Panc1 (cell line): ENCODE measurements around the gene FAM241B. TPM values are rescaled to one million over a fixed set of nuclear protein-coding genes. Genes with fewer than 3 reads are reported as not detected.

Experiments used
- ATAC-seq: fragments of 200-7000 bp; cut with Tn5 transposase; 2 replicates; pipeline ENCODE4 v1.9.1; 2020; ENCODE audit warnings: mild to moderate bottlenecking, moderate library complexity
- BruUV-seq: library from RNA; stranded (reverse); fragments of 400-500 nt; replicated peaks from 2 replicates; lab custom pipeline; 2021; lab: Mats Ljungman, UMichigan
- CTCF ChIA-PET: fragments of 300-600 bp; sonication (Branson Sonifier 250); formaldehyde crosslinking; loops from one replicate; lab custom pipeline; 2022; ENCODE audit warnings: antibody characterized with exemption; lab: Charles Lee
- POLR2A ChIA-PET: fragments of 300-600 bp; sonication (Branson Sonifier 250); formaldehyde crosslinking; loops from one replicate; lab custom pipeline; 2022; ENCODE audit warnings: antibody characterized with exemption; lab: Charles Lee
- DNase-seq: peaks from one replicate; pipeline ENCODE4 v3.0.0-alpha.2; 2010; ENCODE audit warnings: low read depth, low spot score
- H3K27ac ChIP-seq: 2 replicates; pipeline ENCODE4 v1.5.1; 2011; ENCODE audit warnings: mild to moderate bottlenecking, low read length, inconsistent platforms
- H3K27me3 ChIP-seq: fragments of 200-500 bp; sonication (Bioruptor generic); 2 replicates; pipeline ENCODE4 v1.6.0; 2014; ENCODE audit warnings: low read length, inconsistent platforms; ENCODE audit not compliant: control insufficient read depth, insufficient read depth
- H3K36me3 ChIP-seq: fragments of 200-500 bp; sonication (Bioruptor generic); 2 replicates; pipeline ENCODE4 v1.5.1; 2014; ENCODE audit warnings: inconsistent platforms, mild to moderate bottlenecking, low read length, moderate library complexity; ENCODE audit not compliant: control insufficient read depth, insufficient read depth
- H3K4me1 ChIP-seq: 2 replicates; pipeline ENCODE4 v1.5.1; 2011; ENCODE audit warnings: inconsistent platforms, mild to moderate bottlenecking, low read length, moderate library complexity; ENCODE audit not compliant: control insufficient read depth, insufficient read depth
- H3K4me3 ChIP-seq, 2 experiments: 2 replicates each; pipeline ENCODE4 v1.5.1; 2011 to 2012; ENCODE audit warnings: low read depth in 2 of 2, low read length in 2 of 2, mild to moderate bottlenecking in 2 of 2, inconsistent platforms in 1 of 2, moderate library complexity in 1 of 2
- H3K9me3 ChIP-seq: fragments of 200-500 bp; sonication (Bioruptor generic); 2 replicates; pipeline ENCODE4 v1.5.1; 2014; ENCODE audit warnings: low read depth, mild to moderate bottlenecking, inconsistent platforms, low read length, moderate library complexity; ENCODE audit not compliant: control insufficient read depth, insufficient read depth
- CTCF ChIP-seq: fragments of 450-650 bp; IDR thresholded peaks from 2 replicates; pipeline ENCODE4 v1.5.1; 2017; ENCODE audit warnings: mild to moderate bottlenecking
- POLR2AphosphoS5 ChIP-seq: IDR thresholded peaks from 2 replicates; pipeline ENCODE4 v1.6.1; 2012; ENCODE audit warnings: mild to moderate bottlenecking, low read depth, low read length, moderate library complexity
- SIN3A ChIP-seq: IDR thresholded peaks from 2 replicates; pipeline ENCODE4 v1.6.1; 2012; ENCODE audit warnings: low read depth, mild to moderate bottlenecking, low read length, moderate library complexity, borderline replicate concordance; ENCODE audit not compliant: insufficient read depth
- TCF7L2 ChIP-seq: IDR thresholded peaks from 2 replicates; pipeline ENCODE4 v1.6.1; 2011; ENCODE audit warnings: mild to moderate bottlenecking, low read depth, low read length, inconsistent platforms
- in situ Hi-C: cut with HindIII; loops from 2 replicates; pipeline ENCODE4 v1.10.0; 2016; ENCODE audit warnings: low sequenced_read_pairs, low pct_unique_long_range_greater_than_20kb
- intact Hi-C: fragments of 100-400 bp; cut with micrococcal nuclease; formaldehyde crosslinking; loops from one replicate; pipeline ENCODE4 v1.10.0; 2022; ENCODE audit not compliant: unreplicated experiment
- total RNA-seq: library from RNA; stranded (reverse); gene quantifications from one replicate; pipeline ENCODE4 v1.2.1, GENCODE V29; 2021; ENCODE audit not compliant: unreplicated experiment
- TF ChIP-seq, protein P1 (sequence below), 2 experiments: IDR thresholded peaks; 2 replicates each; pipeline ENCODE4 v1.6.1; 2011 to 2012; ENCODE audit warnings: low read depth in 2 of 2, control low read depth in 1 of 2, low read length in 1 of 2, mild to moderate bottlenecking in 1 of 2, moderate library complexity in 1 of 2; ENCODE audit not compliant: insufficient read depth in 1 of 2

Gene FAM241B
- total RNA-seq, 1 experiment from 2014 or later = 29.1 TPM

GRCh38 chr10:69679736-69680135, 49.7 kb downstream of the FAM241B start:
- Histone ChIP-seq H3K4me3 (no peak overlapping the region), H3K27me3 (peaks cover 45% of the 10 kb centered on the region), H3K9me3 (no peaks in the 10 kb centered on the region), H3K36me3 (no peaks in the 10 kb centered on the region), H3K27ac (no peak overlapping the region), H3K4me1 (no peaks in the 10 kb centered on the region)
- no TSS peak for BruUV-seq
- POLR2A ChIA-PET = interaction anchor here (0.6 to 0.7 kb wide), 2 partner anchors 23 to 235 kb away, joined by 6 to 7 read pairs; no protein-coding TSS in a partner anchor
- CTCF ChIA-PET = no interaction called here
- DNase-seq (no peak), ATAC-seq (no peak; the same call in 1 of the 2 replicates)
- in situ Hi-C loops (no loop called here), intact Hi-C loops (no loop called here)
- TF ChIP-seq CTCF (no peak), POLR2AphosphoS5 (no peak), SIN3A (no peak), TCF7L2 (no peak)
- TF ChIP-seq, protein P1, sequence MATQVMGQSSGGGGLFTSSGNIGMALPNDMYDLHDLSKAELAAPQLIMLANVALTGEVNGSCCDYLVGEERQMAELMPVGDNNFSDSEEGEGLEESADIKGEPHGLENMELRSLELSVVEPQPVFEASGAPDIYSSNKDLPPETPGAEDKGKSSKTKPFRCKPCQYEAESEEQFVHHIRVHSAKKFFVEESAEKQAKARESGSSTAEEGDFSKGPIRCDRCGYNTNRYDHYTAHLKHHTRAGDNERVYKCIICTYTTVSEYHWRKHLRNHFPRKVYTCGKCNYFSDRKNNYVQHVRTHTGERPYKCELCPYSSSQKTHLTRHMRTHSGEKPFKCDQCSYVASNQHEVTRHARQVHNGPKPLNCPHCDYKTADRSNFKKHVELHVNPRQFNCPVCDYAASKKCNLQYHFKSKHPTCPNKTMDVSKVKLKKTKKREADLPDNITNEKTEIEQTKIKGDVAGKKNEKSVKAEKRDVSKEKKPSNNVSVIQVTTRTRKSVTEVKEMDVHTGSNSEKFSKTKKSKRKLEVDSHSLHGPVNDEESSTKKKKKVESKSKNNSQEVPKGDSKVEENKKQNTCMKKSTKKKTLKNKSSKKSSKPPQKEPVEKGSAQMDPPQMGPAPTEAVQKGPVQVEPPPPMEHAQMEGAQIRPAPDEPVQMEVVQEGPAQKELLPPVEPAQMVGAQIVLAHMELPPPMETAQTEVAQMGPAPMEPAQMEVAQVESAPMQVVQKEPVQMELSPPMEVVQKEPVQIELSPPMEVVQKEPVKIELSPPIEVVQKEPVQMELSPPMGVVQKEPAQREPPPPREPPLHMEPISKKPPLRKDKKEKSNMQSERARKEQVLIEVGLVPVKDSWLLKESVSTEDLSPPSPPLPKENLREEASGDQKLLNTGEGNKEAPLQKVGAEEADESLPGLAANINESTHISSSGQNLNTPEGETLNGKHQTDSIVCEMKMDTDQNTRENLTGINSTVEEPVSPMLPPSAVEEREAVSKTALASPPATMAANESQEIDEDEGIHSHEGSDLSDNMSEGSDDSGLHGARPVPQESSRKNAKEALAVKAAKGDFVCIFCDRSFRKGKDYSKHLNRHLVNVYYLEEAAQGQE (IDR thresholded peaks at IDR 0.05; ENCODE audit: insufficient read depth in 1 of 2, low read depth in 2 of 2, low read length in 1 of 2) = no peak

- in situ Hi-C loops = no loop called here
- DNase-seq (no peak), ATAC-seq (no peak)
- Histone ChIP-seq H3K27ac (no peak overlapping the region), H3K4me1 (no peaks in the 10 kb centered on the region), H3K4me3 (no peak overlapping the region), H3K27me3 (peaks cover 45% of the 10 kb centered on the region), H3K9me3 (no peaks in the 10 kb centered on the region), H3K36me3 (no peaks in the 10 kb centered on the region)
- TF ChIP-seq CTCF (no peak), TCF7L2 (no peak), POLR2AphosphoS5 (no peak), SIN3A (no peak)
- TF ChIP-seq, protein P1 (IDR thresholded peaks at IDR 0.05; ENCODE audit: insufficient read depth in 1 of 2, low read depth in 2 of 2, low read length in 1 of 2) = no peak
- ChIA-PET POLR2A (no interaction called here), CTCF (interaction anchor here (0.6 kb wide), 1 partner anchor 66 kb away, joined by 5 read pairs; no protein-coding TSS in a partner anchor)
- intact Hi-C loops = no loop called here
- no TSS peak for BruUV-seq
Observed at GRCh38 chr10:69680610-69681009, 50.6 kb downstream of the FAM241B start.
